ENCODE data around the gene SECTM1. TPM values are rescaled to one million over a fixed set of nuclear protein-coding genes. Genes with fewer than 3 reads are reported as not detected.

The SECTM1 gene
- total and polyA plus RNA-seq, 2 experiments from 2014 or later: 0.21 to 1.3 TPM

GRCh38 chr17:82320956-82321927 is 12.3 kb downstream of the SECTM1 start:
- TF ChIP-seq CTCF (conservative IDR thresholded peaks at IDR 0.05; ENCODE audit: low read depth in 2 of 2) (peak; percentile 74 to 81), ZNF114 (CRISPR knock-in tag; IDR thresholded peaks at IDR 0.05) (no peak)
- Histone ChIP-seq H4K20me1 (replicated peaks; ENCODE audit: insufficient read depth) (no peaks in the 10 kb centered on the region), H3F3A (replicated peaks; ENCODE audit: low read depth) (peaks cover 14% of the 10 kb centered on the region), H3K4me1 (ENCODE audit: insufficient read depth) (no peaks in the 10 kb centered on the region), H2AFZ (peak overlapping the region; percentile 80; the same call in 1 of the 2 replicates), H3K27ac (ENCODE audit: low read depth) (no peak overlapping the region), H3K4me2 (no peak overlapping the region), H3K9me2 (ENCODE audit: insufficient read depth) (no peaks in the 10 kb centered on the region), H3K27me3 (ENCODE audit: insufficient read depth) (no peaks in the 10 kb centered on the region), H3K4me3 (no peak overlapping the region), H3K36me3 (ENCODE audit: insufficient read depth) (no peaks in the 10 kb centered on the region), H3K79me2 (replicated peaks; ENCODE audit: insufficient read depth) (no peaks in the 10 kb centered on the region)
- H3K4me1 Mint-ChIP-seq: peaks cover 2% of the 10 kb centered on the region; the same call in 2 of the 3 replicates
- DNase-seq (ENCODE audit: low spot score): peak; percentile 74
- ATAC-seq: peak; percentile 78
- no peak overlapping the region for H3K27ac Mint-ChIP-seq
- peak overlapping the region; percentile 16; the same call in 1 of the 3 replicates for H3K4me3 Mint-ChIP-seq
- no peaks in the 10 kb centered on the region for H3K36me3 Mint-ChIP-seq (ENCODE audit: low read depth)
- no peaks in the 10 kb centered on the region for H3K9me3 Mint-ChIP-seq
- H3K27me3 Mint-ChIP-seq (ENCODE audit: insufficient read depth, low read depth, poor library complexity): peaks cover 9% of the 10 kb centered on the region

GRCh38 chr17:82320140-82320840 is 13.3 kb downstream of the SECTM1 start:
- Mint-ChIP-seq H3K9me3 (no peaks in the 10 kb centered on the region), H3K36me3 (ENCODE audit: low read depth) (no peaks in the 10 kb centered on the region), H3K27me3 (ENCODE audit: insufficient read depth, low read depth, poor library complexity) (peaks cover 12% of the 10 kb centered on the region), H3K4me3 (no peak overlapping the region), H3K4me1 (peaks cover 9% of the 10 kb centered on the region; the same call in 2 of the 3 replicates), H3K27ac (no peak overlapping the region)
- Histone ChIP-seq H3K27me3 (ENCODE audit: insufficient read depth) (no peaks in the 10 kb centered on the region), H3K4me1 (ENCODE audit: insufficient read depth) (no peaks in the 10 kb centered on the region), H3K79me2 (replicated peaks; ENCODE audit: insufficient read depth) (no peaks in the 10 kb centered on the region), H4K20me1 (replicated peaks; ENCODE audit: insufficient read depth) (no peaks in the 10 kb centered on the region), H3K4me2 (no peak overlapping the region), H3K27ac (ENCODE audit: low read depth) (no peak overlapping the region), H3F3A (replicated peaks; ENCODE audit: low read depth) (peaks cover 14% of the 10 kb centered on the region), H3K36me3 (ENCODE audit: insufficient read depth) (no peaks in the 10 kb centered on the region), H2AFZ (no peak overlapping the region), H3K4me3 (no peak overlapping the region), H3K9me2 (ENCODE audit: insufficient read depth) (no peaks in the 10 kb centered on the region)
- ATAC-seq (no peak), DNase-seq (ENCODE audit: low spot score) (no peak)
- no peak for TF ChIP-seq ZNF114 (CRISPR knock-in tag; IDR thresholded peaks at IDR 0.05)
- TF ChIP-seq ZNF462 (CRISPR knock-in tag; IDR thresholded peaks at IDR 0.05): no peak
- no peak for TF ChIP-seq EZH2 (IDR thresholded peaks at IDR 0.05; ENCODE audit: low read depth, unreplicated experiment)
- TF ChIP-seq REST (IDR thresholded peaks at IDR 0.05; ENCODE audit: unreplicated experiment): no peak
- no peak for TF ChIP-seq ZNF331 (CRISPR knock-in tag; IDR thresholded peaks at IDR 0.05; ENCODE audit: low read depth)
